ENCODE data around the gene EPM2A. TPM values are rescaled to one million over a fixed set of nuclear protein-coding genes. Genes with fewer than 3 reads are reported as not detected.

The EPM2A gene
- total RNA-seq, 1 experiment from 2014 or later: 4.7 TPM

- ChIA-PET CTCF (no interaction called here), POLR2A (ENCODE audit: unreplicated experiment) (no interaction called here)
- DNase-seq: no peak
- Histone ChIP-seq H2AFZ (no peak overlapping the region), H3K4me1 (replicated peaks; ENCODE audit: insufficient read depth) (no peaks in the 10 kb centered on the region), H3K4me3 (no peak overlapping the region), H4K20me1 (ENCODE audit: insufficient read depth) (no peaks in the 10 kb centered on the region), H3K27ac (no peak overlapping the region), H3K36me3 (ENCODE audit: low read depth) (no peaks in the 10 kb centered on the region), H3K27me3 (ENCODE audit: insufficient read depth, low read depth) (no peaks in the 10 kb centered on the region), H3F3A (ENCODE audit: insufficient read depth, low read depth) (no peaks in the 10 kb centered on the region), H3K79me2 (ENCODE audit: low read depth) (no peaks in the 10 kb centered on the region), H3K9me3 (ENCODE audit: insufficient read depth, low read depth) (no peaks in the 10 kb centered on the region), H3K4me2 (no peak overlapping the region), H3K9me2 (ENCODE audit: insufficient read depth) (no peaks in the 10 kb centered on the region)
- no TSS peak for BruUV-seq (replicated peaks)
- intact Hi-C loops (cut with micrococcal nuclease; ENCODE audit: unreplicated experiment): no loop called here
- TF ChIP-seq EZH2 (IDR thresholded peaks at IDR 0.05; ENCODE audit: low read depth): no peak
- TF ChIP-seq, protein P1, sequence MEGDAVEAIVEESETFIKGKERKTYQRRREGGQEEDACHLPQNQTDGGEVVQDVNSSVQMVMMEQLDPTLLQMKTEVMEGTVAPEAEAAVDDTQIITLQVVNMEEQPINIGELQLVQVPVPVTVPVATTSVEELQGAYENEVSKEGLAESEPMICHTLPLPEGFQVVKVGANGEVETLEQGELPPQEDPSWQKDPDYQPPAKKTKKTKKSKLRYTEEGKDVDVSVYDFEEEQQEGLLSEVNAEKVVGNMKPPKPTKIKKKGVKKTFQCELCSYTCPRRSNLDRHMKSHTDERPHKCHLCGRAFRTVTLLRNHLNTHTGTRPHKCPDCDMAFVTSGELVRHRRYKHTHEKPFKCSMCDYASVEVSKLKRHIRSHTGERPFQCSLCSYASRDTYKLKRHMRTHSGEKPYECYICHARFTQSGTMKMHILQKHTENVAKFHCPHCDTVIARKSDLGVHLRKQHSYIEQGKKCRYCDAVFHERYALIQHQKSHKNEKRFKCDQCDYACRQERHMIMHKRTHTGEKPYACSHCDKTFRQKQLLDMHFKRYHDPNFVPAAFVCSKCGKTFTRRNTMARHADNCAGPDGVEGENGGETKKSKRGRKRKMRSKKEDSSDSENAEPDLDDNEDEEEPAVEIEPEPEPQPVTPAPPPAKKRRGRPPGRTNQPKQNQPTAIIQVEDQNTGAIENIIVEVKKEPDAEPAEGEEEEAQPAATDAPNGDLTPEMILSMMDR (conservative IDR thresholded peaks at IDR 0.05): no peak
These were observed 146.3 kb downstream of the EPM2A start for GRCh38 chr6:145588981-145589380.

DNA sequence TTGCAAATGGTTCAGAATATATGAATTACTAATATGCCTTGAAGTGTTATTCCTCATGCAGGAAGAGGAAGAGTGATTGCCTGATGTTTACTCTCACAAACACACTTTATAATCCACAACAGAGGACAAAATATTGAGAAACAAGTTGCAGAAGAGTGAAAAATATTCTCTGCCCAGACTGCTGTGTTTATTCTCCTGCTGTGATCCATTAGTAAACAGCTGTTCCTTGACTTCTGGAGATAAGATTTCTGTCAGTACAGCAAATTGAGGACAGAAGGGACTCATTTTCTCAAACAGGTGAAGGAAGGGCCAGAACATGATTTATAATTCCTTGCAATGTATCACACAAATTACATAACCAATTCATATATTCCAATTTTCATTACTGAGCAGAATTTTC lies 148.0 kb downstream of the EPM2A start:
- no TSS peak for BruUV-seq (replicated peaks)
- no peaks in the 10 kb centered on the region for H3K4me1 ChIP-seq (replicated peaks; ENCODE audit: insufficient read depth)

DNA sequence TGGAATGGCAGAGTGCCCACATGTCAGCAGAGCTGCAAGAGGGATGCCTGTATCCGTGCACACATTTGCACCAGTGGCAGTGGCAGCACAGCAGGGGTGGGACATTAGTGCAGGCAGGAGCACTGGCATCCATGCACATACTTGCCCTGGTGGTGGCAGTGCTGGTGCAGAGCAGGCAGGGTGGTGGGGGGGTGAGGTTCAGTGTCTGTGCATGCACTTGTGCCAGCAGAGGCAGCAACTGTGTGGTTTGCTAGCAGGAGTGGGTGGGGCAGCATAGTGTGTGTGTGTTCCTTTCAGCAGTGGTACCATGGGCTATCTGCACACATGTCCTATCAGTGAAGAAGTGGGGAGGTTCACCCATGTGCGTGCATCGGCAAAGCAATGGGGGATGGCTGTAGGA lies 151.6 kb downstream of the EPM2A start:
- no peak overlapping the region for H2AFZ ChIP-seq
- no peaks in the 10 kb centered on the region for H3K27me3 ChIP-seq (ENCODE audit: insufficient read depth, low read depth)
- H3K4me3 ChIP-seq: no peak overlapping the region
- no peaks in the 10 kb centered on the region for H4K20me1 ChIP-seq (ENCODE audit: insufficient read depth)
- no peak for DNase-seq
- no peaks in the 10 kb centered on the region for H3K36me3 ChIP-seq (ENCODE audit: low read depth)
- H3K4me1 ChIP-seq (replicated peaks; ENCODE audit: insufficient read depth): no peaks in the 10 kb centered on the region
- no peak for TF ChIP-seq EZH2 (IDR thresholded peaks at IDR 0.05; ENCODE audit: low read depth)
- TF ChIP-seq, protein P1 (conservative IDR thresholded peaks at IDR 0.05): no peak
- no peaks in the 10 kb centered on the region for H3K79me2 ChIP-seq (ENCODE audit: low read depth)
- CTCF ChIA-PET: no interaction called here
- intact Hi-C loops (cut with micrococcal nuclease; ENCODE audit: unreplicated experiment): no loop called here
- no peaks in the 10 kb centered on the region for H3K9me3 ChIP-seq (ENCODE audit: insufficient read depth, low read depth)
- POLR2A ChIA-PET (ENCODE audit: unreplicated experiment): no interaction called here
- H3K9me2 ChIP-seq (ENCODE audit: insufficient read depth): no peaks in the 10 kb centered on the region; the same call in 1 of the 2 replicates
- H3K27ac ChIP-seq: no peak overlapping the region
- no TSS peak for BruUV-seq (replicated peaks)
- no peak overlapping the region for H3K4me2 ChIP-seq
- H3F3A ChIP-seq (ENCODE audit: insufficient read depth, low read depth): no peaks in the 10 kb centered on the region

More for the DNA sequence above, 148.0 kb downstream of the EPM2A start:
- Histone ChIP-seq H3K79me2 (ENCODE audit: low read depth) (no peaks in the 10 kb centered on the region), H3K9me3 (ENCODE audit: insufficient read depth, low read depth) (no peaks in the 10 kb centered on the region), H3K36me3 (ENCODE audit: low read depth) (no peaks in the 10 kb centered on the region), H3K27ac (no peak overlapping the region), H4K20me1 (ENCODE audit: insufficient read depth) (no peaks in the 10 kb centered on the region), H2AFZ (no peak overlapping the region), H3K4me3 (no peak overlapping the region), H3F3A (ENCODE audit: insufficient read depth, low read depth) (no peaks in the 10 kb centered on the region), H3K27me3 (ENCODE audit: insufficient read depth, low read depth) (no peaks in the 10 kb centered on the region), H3K9me2 (ENCODE audit: insufficient read depth) (no peaks in the 10 kb centered on the region), H3K4me2 (no peak overlapping the region)
- ChIA-PET CTCF (no interaction called here), POLR2A (ENCODE audit: unreplicated experiment) (no interaction called here)
- intact Hi-C loops (cut with micrococcal nuclease; ENCODE audit: unreplicated experiment): no loop called here
- DNase-seq: no peak
- TF ChIP-seq EZH2 (IDR thresholded peaks at IDR 0.05; ENCODE audit: low read depth): no peak
- TF ChIP-seq, protein P1 (conservative IDR thresholded peaks at IDR 0.05): no peak

Other genes with a start within 250 kb of the EPM2A start
- gene FBXO30, start 79.3 kb upstream of the EPM2A start, total RNA-seq (2021): 8.3 and 10.6 TPM in 2 replicates
- 9.0 and 10.0 TPM in 2 replicates for gene SHPRH, start 228.8 kb upstream of the EPM2A start, total RNA-seq (2021)